RPMI7951 (cell line): ENCODE data around the gene SMG5. TPM values are rescaled to one million over a fixed set of nuclear protein-coding genes. Genes with fewer than 3 reads are reported as not detected.
A peak's percentile ranks its signal among the peaks of the same experiment; 100 is the strongest.
"Not testable (repeated sequence)": the region's sequence is repeated elsewhere in the genome, so short reads cannot be mapped to it uniquely, and the experiment has no call there.

Experiments used
- DNase-seq: peaks from one replicate; pipeline ENCODE4 v3.0.0-alpha.2; 2012; ENCODE audit warnings: low read depth
- total RNA-seq: library from RNA; depleted of rRNA; stranded (reverse); fragments of >200 nt; shearing (Covaris generic); gene quantifications from 2 replicates; pipeline ENCODE4 v1.2.3, GENCODE V29; 2014; rRNA removed

Gene SMG5
- total RNA-seq: 48.4 and 54.3 TPM in 2 replicates

- DNase-seq: peak; percentile 98
Observed at GRCh38 chr1:156282479-156283222, at the start of gene SMG5. TSS of gene SMG5 (minus strand) at chr1:156282825. CDS start at chr1:156282680, 145 bp downstream.

- DNase-seq: not testable (repeated sequence)
Observed at GRCh38 chr1:156323179-156323578, 40.6 kb upstream of the SMG5 start.

- no peak for DNase-seq
Observed at GRCh38 chr1:156320560-156320959, 37.9 kb upstream of the SMG5 start.

GRCh38 chr1:156319664-156320063 lies 37.0 kb upstream of the SMG5 start:
- DNase-seq: peak; percentile 35

GRCh38 chr1:156316909-156317308 lies 34.3 kb upstream of the SMG5 start:
- DNase-seq: no peak

GRCh38 chr1:156310962-156311361 lies 28.3 kb upstream of the SMG5 start:
- DNase-seq: peak; percentile 71

- DNase-seq: peak; percentile 40
Observed at GRCh38 chr1:156308078-156308477, 25.5 kb upstream of the SMG5 start.

GRCh38 chr1:156305215-156305614 lies 22.6 kb upstream of the SMG5 start:
- no peak for DNase-seq

- no peak for DNase-seq
Observed at GRCh38 chr1:156303241-156303640, 20.6 kb upstream of the SMG5 start.

GRCh38 chr1:156298852-156299357 lies 16.3 kb upstream of the SMG5 start, which contains the start of gene VHLL:
TSS of gene VHLL (minus strand) at chr1:156299307. CDS start at chr1:156299189, 118 bp downstream.
- DNase-seq: no peak

GRCh38 chr1:156295391-156295947 lies 12.8 kb upstream of the SMG5 start, which contains the start of gene GLMP:
TSS of gene GLMP (minus strand) at chr1:156295679. CDS start at chr1:156295645, 34 bp downstream.
- DNase-seq: peak; percentile 60

- no peak for DNase-seq
Observed at GRCh38 chr1:156293895-156294294, 11.3 kb upstream of the SMG5 start.

GRCh38 chr1:156293098-156293434 lies 10.4 kb upstream of the SMG5 start:
- DNase-seq: no peak

GRCh38 chr1:156291226-156292061 lies 8.8 kb upstream of the SMG5 start:
- DNase-seq: peak; percentile 75

GRCh38 chr1:156289857-156290256 lies 7.2 kb upstream of the SMG5 start:
- no peak for DNase-seq

- DNase-seq: no peak
Observed at GRCh38 chr1:156286061-156286460, 3.4 kb upstream of the SMG5 start.

GRCh38 chr1:156285437-156285836 lies 2.8 kb upstream of the SMG5 start:
- no peak for DNase-seq

GRCh38 chr1:156284757-156285156 lies 2.1 kb upstream of the SMG5 start:
- DNase-seq: no peak

GRCh38 chr1:156284112-156284511 lies 1.5 kb upstream of the SMG5 start, which contains the start of gene TMEM79:
TSS of gene TMEM79 (plus strand) at chr1:156284325. CDS start at chr1:156285227, 902 bp downstream.
- DNase-seq: no peak

- DNase-seq: no peak
Observed at GRCh38 chr1:156283521-156283920, 896 bp upstream of the SMG5 start.

- peak; percentile 48 for DNase-seq
Observed at GRCh38 chr1:156281693-156282478, 739 bp downstream of the SMG5 start.
